Brain microvascular endothelial cell (primary cell): ENCODE results near the gene NCK1.

Source experiments
- DNase-seq: peaks from one replicate; pipeline ENCODE4 v3.0.0-alpha.2; 2020
- H3K27ac ChIP-seq: fragments of 250-450 bp; sonication (Bioruptor Pico); 2 replicates; pipeline ENCODE4 v1.5.1; 2020; ENCODE audit warnings: mild to moderate bottlenecking, moderate library complexity
- H3K27me3 ChIP-seq: fragments of 250-450 bp; sonication (Bioruptor Pico); replicated peaks from 2 replicates; pipeline ENCODE4 v1.5.1; 2020; ENCODE audit warnings: mild to moderate bottlenecking
- H3K36me3 ChIP-seq: fragments of 250-450 bp; sonication (Bioruptor Pico); replicated peaks from 2 replicates; pipeline ENCODE4 v1.5.1; 2020; ENCODE audit warnings: mild to moderate bottlenecking
- H3K4me3 ChIP-seq: 2 replicates; pipeline ENCODE4 v1.5.1; 2011; ENCODE audit warnings: low read depth, mild to moderate bottlenecking, control low read depth, low read length, moderate library complexity
- CTCF ChIP-seq: IDR thresholded peaks from 2 replicates; pipeline ENCODE4 v1.5.1; 2011; ENCODE audit warnings: low read depth, mild to moderate bottlenecking, moderate library complexity, low read length, control low read depth, inconsistent platforms; ENCODE audit errors: missing control alignments
- in situ Hi-C: cut with HindIII; loops from 2 replicates; pipeline ENCODE4 v1.10.0; 2017; ENCODE audit warnings: low sequenced_read_pairs, low pct_ligation_motif_present

NCK1 gene

GRCh38 chr3:136920904-136921611, 59.0 kb downstream of the NCK1 start:
- no peak for TF ChIP-seq CTCF
- H3K36me3 ChIP-seq: no peaks in the 10 kb centered on the region
- no peaks in the 10 kb centered on the region for H3K27me3 ChIP-seq
- in situ Hi-C loops: no loop called here
- H3K27ac ChIP-seq: no peak overlapping the region
- DNase-seq: no peak
- H3K4me3 ChIP-seq: no peak overlapping the region

GRCh38 chr3:136925425-136926190, 63.6 kb downstream of the NCK1 start:
- TF ChIP-seq CTCF: no peak
- in situ Hi-C loops: no loop called here
- no peak for DNase-seq
- Histone ChIP-seq H3K27me3 (no peaks in the 10 kb centered on the region), H3K36me3 (peaks cover 2% of the 10 kb centered on the region), H3K4me3 (no peak overlapping the region), H3K27ac (no peak overlapping the region)

- no peak for TF ChIP-seq CTCF
- DNase-seq: no peak
- Histone ChIP-seq H3K4me3 (no peak overlapping the region), H3K27ac (no peak overlapping the region), H3K36me3 (peaks cover 2% of the 10 kb centered on the region), H3K27me3 (no peaks in the 10 kb centered on the region)
- in situ Hi-C loops: no loop called here
These were observed 66.2 kb downstream of the NCK1 start for GRCh38 chr3:136928240-136928639.

- H3K27ac ChIP-seq: no peak overlapping the region
- no peak overlapping the region for H3K4me3 ChIP-seq
- no peaks in the 10 kb centered on the region for H3K27me3 ChIP-seq
- in situ Hi-C loops: no loop called here
- H3K36me3 ChIP-seq: peaks cover 5% of the 10 kb centered on the region
- DNase-seq: no peak
- TF ChIP-seq CTCF: no peak
These were observed 68.1 kb downstream of the NCK1 start for GRCh38 chr3:136929977-136930670.

- in situ Hi-C loops: no loop called here
- DNase-seq: no peak
- Histone ChIP-seq H3K36me3 (peaks cover 5% of the 10 kb centered on the region), H3K27ac (no peak overlapping the region), H3K4me3 (no peak overlapping the region), H3K27me3 (no peaks in the 10 kb centered on the region)
- no peak for TF ChIP-seq CTCF
These were observed 69.6 kb downstream of the NCK1 start for GRCh38 chr3:136931606-136932005.
